ENCODE results near the gene SEC62.

Gene SEC62

DNA sequence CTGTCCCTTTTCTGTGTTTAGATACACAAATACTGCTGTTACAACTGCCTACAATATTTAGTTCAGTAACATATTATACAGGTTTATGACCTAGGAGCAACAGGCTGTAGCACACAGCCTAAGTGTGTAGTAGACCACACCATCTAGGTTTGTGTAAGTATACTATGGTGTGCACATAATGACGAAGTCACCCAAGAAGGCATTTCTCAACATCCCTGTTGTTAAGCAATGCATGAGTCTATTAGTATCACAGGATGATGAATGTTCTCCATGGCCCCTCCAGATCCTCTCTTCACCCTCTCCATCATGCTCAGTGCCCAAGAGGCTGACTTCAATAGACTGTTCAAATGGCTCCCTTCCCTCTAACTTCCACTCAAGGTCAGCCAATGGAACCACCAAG is 14.6 kb upstream of the SEC62 start:
- Mint-ChIP-seq H3K27me3 (peaks cover 49% of the 10 kb centered on the region), H3K4me3 (no peak overlapping the region), H3K9me3 (no peaks in the 10 kb centered on the region), H3K36me3 (ENCODE audit: insufficient read depth) (no peaks in the 10 kb centered on the region), H3K27ac (ENCODE audit: low read depth) (no peak overlapping the region), H3K4me1 (no peaks in the 10 kb centered on the region)
- ATAC-seq (replicated peaks; ENCODE audit: extremely low read depth, poor library complexity, severe bottlenecking) (no peak), DNase-seq (ENCODE audit: low spot score in 2 of 2) (no peak)

DNA sequence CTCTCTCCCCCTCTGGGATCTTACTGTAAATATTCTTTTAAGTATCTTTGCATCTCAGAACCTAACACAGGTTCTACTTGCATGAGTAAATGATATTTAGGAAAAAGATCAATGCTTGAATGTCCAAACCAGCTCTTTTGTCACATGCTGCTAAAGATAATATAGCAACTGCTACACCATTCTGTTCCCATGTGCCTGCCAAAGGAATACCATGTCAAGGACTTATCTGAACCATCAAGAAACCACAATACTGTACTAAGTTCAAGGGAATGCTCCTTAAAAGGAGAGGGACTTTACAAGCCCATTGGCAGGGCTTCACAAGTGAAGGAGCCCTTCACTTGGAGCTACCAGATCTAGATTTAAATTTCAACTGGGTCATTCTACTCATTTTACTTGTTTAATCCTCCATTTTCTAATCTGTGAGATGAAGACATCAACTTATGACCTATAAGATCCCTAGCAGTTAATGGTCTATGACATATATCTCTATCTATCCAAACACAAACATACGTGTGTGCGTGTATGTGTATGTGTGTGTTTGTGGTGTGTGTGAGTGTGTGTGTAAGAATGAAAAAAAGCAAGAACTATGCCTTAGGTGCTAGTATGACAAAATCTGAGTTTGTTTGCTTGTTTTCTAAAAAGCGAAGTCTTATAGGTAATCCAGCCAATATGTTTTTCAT is 13.0 kb upstream of the SEC62 start:
- no peak overlapping the region for H3K4me3 Mint-ChIP-seq
- no peak for DNase-seq (ENCODE audit: low spot score in 2 of 2)
- H3K27ac Mint-ChIP-seq (ENCODE audit: low read depth) = no peak overlapping the region

DNA sequence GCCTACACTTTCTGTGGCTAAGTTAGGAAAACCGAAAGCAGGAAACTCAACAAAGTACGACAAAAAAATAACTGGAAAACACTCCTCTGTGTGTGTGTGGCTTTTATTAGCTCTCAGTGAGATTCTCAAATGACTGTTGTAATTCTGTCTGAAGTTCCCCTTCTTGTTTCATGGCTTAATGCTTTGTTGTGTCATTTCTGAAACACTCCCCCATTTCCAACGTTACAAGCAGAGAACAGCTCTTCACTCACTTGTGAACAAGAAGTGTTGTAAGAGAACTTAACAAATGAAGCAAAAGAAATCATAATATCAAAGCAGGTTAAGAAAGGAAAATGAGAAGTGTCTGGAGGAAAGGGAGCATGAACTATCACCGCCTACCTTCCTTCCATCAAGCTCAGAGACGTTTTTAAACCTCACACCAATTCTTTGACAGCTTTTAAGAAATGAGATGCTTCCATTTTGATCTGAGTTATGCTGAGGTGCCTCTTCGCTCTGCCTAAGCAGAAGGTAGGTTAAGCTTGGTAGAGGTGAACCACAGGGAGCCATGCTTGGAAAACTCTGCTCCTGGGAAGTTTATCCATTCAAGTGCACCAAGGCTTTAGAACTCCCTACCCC is 12.4 kb upstream of the SEC62 start:
- Mint-ChIP-seq H3K9me3 (no peaks in the 10 kb centered on the region), H3K36me3 (ENCODE audit: insufficient read depth) (no peaks in the 10 kb centered on the region), H3K27me3 (peaks cover 61% of the 10 kb centered on the region), H3K4me1 (no peaks in the 10 kb centered on the region), H3K4me3 (no peak overlapping the region), H3K27ac (ENCODE audit: low read depth) (no peak overlapping the region)
- DNase-seq (ENCODE audit: low spot score in 2 of 2) (no peak), ATAC-seq (replicated peaks; ENCODE audit: extremely low read depth, poor library complexity, severe bottlenecking) (no peak)

More for the DNA sequence above, 13.0 kb upstream of the SEC62 start:
- no peak for ATAC-seq (replicated peaks; ENCODE audit: extremely low read depth, poor library complexity, severe bottlenecking)
- Mint-ChIP-seq H3K4me1 (no peaks in the 10 kb centered on the region), H3K36me3 (ENCODE audit: insufficient read depth) (no peaks in the 10 kb centered on the region), H3K9me3 (no peaks in the 10 kb centered on the region), H3K27me3 (peaks cover 54% of the 10 kb centered on the region)

DNA sequence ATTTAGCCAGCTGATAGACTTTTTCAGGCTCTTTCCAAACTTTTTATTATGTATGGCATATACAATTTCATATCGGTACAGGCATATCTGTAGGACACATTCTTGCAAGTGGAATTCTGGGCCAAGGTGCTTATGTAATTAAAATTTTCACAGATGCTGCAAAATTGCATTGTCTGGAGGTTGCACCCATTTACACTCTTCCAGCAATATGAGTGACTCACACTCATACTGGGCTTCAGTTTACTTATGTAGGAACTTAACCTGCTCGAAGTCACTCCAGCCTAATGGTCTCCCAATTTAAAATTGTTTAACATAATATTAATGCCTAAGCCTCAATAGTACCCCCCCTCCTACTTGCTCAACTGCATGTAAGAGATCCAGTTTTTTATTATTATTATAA is 11.2 kb upstream of the SEC62 start:
- Mint-ChIP-seq H3K4me1 (no peaks in the 10 kb centered on the region), H3K27ac (ENCODE audit: low read depth) (no peak overlapping the region)

DNA sequence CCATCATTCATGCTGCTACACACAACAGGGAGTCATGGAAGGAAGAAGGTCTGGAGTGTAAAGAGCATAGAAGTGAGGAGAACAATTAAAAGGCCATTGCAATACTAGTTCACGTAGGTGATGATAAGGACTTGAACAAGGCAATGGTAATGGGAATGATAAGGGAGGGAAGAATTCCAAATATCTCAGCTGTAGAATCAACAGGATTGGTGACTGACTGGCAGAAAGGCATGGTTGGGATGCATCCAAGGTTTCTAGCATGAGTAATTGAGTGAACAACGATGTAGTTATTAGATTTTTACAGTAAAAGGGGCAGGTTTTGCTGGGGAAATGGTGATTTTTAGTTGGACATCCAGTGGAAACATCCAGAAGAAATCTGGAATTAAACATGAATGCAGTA is 2.4 kb upstream of the SEC62 start:
- Mint-ChIP-seq H3K4me1 (peaks cover 29% of the 10 kb centered on the region), H3K27me3 (peaks cover 17% of the 10 kb centered on the region), H3K4me3 (no peak overlapping the region), H3K36me3 (ENCODE audit: insufficient read depth) (peaks cover 18% of the 10 kb centered on the region), H3K27ac (ENCODE audit: low read depth) (no peak overlapping the region), H3K9me3 (no peaks in the 10 kb centered on the region)
- ATAC-seq (replicated peaks; ENCODE audit: extremely low read depth, poor library complexity, severe bottlenecking) (no peak), DNase-seq (ENCODE audit: low spot score in 2 of 2) (no peak)

More for the DNA sequence above, 11.2 kb upstream of the SEC62 start:
- Mint-ChIP-seq H3K4me3 (no peak overlapping the region), H3K9me3 (no peaks in the 10 kb centered on the region), H3K36me3 (ENCODE audit: insufficient read depth) (no peaks in the 10 kb centered on the region), H3K27me3 (peaks cover 66% of the 10 kb centered on the region)
- ATAC-seq (replicated peaks; ENCODE audit: extremely low read depth, poor library complexity, severe bottlenecking) (no peak), DNase-seq (ENCODE audit: low spot score in 2 of 2) (no peak)

DNA sequence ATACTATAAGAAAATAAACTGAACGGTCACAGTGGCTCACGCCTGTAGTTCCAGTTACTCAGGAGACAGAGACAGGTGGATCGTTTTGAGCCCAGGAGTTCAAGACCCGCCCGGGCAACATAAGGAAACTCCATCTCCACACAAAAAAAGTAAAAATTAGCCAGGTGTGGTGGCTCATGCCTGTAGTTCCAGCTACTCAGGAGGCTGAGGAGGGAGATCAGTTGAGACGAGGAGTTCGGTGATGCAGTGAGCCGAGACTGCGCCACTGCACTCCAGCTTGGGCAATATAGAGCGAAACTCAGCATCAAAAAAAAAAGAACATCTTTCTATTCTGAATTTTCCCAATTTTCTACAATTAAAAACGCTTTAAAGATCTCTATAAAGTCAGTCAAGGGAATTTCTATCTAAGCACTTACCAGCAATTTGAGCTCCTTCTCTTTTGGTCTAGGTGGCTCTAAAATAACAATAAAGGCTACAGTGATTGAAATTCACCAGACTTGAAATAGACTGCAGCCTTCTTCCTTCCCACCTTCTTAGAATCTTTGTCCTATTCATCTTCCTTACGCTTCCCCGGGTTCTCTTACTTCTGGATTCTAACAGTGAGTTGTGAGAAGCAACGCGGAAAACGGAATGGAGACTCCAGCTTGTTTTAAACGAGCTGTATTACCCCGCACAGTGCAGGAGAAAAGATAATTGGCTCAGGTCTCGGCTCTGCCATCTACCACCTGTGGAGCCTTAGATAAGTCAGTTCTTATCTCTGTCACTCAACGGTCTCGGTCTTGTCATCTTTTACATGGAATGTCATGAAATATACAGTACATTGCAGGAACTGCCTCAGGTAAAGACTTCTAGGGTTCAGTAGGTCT is 812 bp upstream of the SEC62 start:
- ATAC-seq (replicated peaks; ENCODE audit: extremely low read depth, poor library complexity, severe bottlenecking) = no peak
- DNase-seq (ENCODE audit: low spot score in 2 of 2) = peak in 1 of 2 donors; percentile 15
- peaks cover 18% of the 10 kb centered on the region for H3K36me3 Mint-ChIP-seq (ENCODE audit: insufficient read depth)
- H3K27ac Mint-ChIP-seq (ENCODE audit: low read depth) = peak overlapping the region; percentile 99
- H3K9me3 Mint-ChIP-seq = no peaks in the 10 kb centered on the region
- peaks cover 8% of the 10 kb centered on the region for H3K27me3 Mint-ChIP-seq
- peak overlapping the region; percentile 97 for H3K4me3 Mint-ChIP-seq
- peaks cover 43% of the 10 kb centered on the region for H3K4me1 Mint-ChIP-seq

DNA sequence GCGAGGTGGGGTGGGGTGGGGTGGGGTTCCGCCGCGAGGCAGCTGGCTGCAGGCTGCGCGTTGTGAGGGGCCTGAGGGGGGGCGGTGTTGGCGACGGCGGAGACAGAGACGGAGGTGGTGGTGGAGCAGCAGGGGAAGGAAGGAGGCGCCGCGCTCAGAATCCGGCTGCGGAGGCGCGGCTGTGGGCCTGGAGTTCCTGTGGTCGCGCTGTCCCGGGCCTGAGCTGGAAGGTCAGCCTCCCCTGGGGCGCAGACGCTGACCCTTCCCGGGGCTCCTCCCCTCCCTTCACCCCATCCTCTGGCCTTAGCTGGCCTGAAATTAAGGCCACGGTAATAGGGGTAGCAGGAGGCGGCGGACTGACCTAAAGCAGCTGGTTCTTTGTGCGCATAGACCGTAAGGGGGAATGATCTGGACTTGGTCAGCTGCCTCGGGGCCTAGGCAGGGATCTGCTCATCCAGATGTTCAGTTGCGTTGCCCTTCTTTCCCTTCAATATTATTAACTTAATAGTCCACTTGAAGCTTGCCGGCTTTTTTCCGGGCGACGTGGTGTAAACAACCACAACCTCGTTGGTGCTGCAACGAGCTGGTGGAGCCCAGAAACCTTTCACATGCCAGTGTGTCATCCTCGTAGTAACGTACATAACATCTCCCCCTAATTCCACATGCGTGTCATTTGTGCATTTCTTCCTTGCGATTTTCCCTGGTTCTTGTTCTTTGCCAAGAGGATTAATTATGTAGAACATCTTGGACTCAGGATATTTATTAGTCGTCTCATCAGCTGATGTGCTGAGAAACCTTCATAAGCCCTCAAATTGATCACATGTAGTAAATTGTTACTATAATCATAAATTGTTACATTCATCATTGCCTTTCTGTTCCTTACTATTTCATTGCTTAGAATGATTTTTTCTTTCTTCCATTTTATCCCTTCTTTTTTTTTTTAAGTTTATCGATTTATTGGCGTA is 626 bp downstream of the SEC62 start:
- peaks cover 19% of the 10 kb centered on the region for H3K36me3 Mint-ChIP-seq (ENCODE audit: insufficient read depth)

DNA sequence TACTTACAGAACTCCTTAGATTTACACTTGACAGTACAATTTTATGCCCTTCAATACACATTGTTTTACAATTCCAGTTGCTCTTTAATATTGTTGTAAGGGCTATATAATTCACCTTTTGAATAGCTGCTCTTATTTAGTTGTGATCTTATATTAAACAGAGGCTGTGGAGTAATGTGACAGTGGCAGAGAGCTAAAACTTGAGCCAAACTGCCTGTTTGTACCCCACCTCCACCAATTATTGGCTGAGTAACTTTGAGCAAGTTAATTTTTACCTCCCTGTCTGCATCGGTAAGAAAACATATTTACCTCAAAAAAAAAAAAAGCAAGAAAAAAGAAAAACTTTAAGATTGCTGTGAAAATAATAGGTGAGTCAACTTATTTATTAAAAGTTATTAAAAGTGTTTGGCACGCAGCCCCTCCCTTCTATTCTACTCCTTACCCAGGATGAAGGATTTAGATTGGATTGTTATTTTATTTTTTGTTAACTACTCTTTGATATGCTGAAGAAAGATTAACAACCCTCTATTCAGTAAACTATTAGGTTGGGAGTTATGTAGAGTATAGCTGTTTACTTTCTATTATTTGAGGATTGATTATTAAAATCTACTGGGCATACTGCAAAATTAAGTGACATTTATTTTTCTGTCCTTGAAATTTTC is 1.7 kb downstream of the SEC62 start:
- Mint-ChIP-seq H3K36me3 (ENCODE audit: insufficient read depth) (peaks cover 21% of the 10 kb centered on the region), H3K9me3 (no peaks in the 10 kb centered on the region), H3K27ac (ENCODE audit: low read depth) (peak overlapping the region; percentile 99), H3K4me1 (peaks cover 54% of the 10 kb centered on the region), H3K4me3 (peak overlapping the region; percentile 97), H3K27me3 (no peaks in the 10 kb centered on the region)
- no peak for ATAC-seq (replicated peaks; ENCODE audit: extremely low read depth, poor library complexity, severe bottlenecking)
- no peak for DNase-seq (ENCODE audit: low spot score in 2 of 2)

More for the DNA sequence above, 626 bp downstream of the SEC62 start:
- Mint-ChIP-seq H3K27ac (ENCODE audit: low read depth) (peak overlapping the region; percentile 99), H3K4me3 (peak overlapping the region; percentile 97), H3K4me1 (peaks cover 51% of the 10 kb centered on the region), H3K27me3 (no peaks in the 10 kb centered on the region), H3K9me3 (no peaks in the 10 kb centered on the region)
- DNase-seq (ENCODE audit: low spot score in 2 of 2) (peak; percentile 22 to 34), ATAC-seq (replicated peaks; ENCODE audit: extremely low read depth, poor library complexity, severe bottlenecking) (peak; percentile 82)

DNA sequence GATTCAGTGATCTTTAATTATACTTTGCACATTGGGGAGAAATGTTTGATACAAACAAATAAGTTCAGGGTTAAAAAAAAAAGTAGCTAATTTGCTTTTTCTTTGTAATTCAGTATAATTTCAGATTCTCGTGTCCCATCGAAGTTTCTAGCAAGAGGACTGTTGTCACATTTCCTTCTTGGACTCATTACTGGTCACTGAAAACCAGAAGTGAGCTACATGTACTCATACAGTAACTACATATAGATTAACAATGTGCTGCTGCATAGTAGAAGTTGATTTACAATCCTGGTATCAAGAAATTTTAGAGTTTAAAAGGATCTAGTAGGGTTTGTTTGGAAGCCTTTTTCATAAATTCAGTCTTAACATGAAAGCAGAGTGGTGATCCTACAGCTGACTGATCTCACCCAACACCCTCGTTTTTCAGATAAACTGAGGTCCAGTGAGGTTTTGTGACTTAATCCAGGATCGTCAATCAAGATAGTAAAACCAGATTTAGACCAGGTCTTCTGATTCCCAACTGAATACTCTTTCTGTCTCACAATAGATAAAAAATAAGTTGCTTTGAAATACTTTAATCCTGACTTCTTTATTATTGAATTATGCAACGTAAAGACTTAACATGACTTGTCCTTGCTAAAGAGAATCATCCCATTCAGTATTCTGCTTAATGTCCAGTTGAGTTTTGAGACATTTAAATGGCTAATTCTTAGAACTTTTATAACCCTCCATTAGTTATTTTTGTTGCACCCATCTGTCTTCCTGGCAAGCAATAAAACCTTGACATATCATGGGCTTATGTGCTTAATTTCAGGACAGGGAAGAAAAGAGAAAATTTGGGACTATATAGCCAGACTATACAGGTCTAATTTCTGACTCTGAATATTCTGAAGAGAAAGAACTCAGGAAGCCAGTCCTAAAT is 2.8 kb downstream of the SEC62 start:
- DNase-seq (ENCODE audit: low spot score in 2 of 2) = no peak
- H3K9me3 Mint-ChIP-seq = no peaks in the 10 kb centered on the region
- peaks cover 59% of the 10 kb centered on the region for H3K4me1 Mint-ChIP-seq
- H3K36me3 Mint-ChIP-seq (ENCODE audit: insufficient read depth) = peaks cover 24% of the 10 kb centered on the region
- no peak for ATAC-seq (replicated peaks; ENCODE audit: extremely low read depth, poor library complexity, severe bottlenecking)
- no peaks in the 10 kb centered on the region for H3K27me3 Mint-ChIP-seq
- peak overlapping the region; percentile 99 for H3K27ac Mint-ChIP-seq (ENCODE audit: low read depth)
- H3K4me3 Mint-ChIP-seq = no peak overlapping the region

DNA sequence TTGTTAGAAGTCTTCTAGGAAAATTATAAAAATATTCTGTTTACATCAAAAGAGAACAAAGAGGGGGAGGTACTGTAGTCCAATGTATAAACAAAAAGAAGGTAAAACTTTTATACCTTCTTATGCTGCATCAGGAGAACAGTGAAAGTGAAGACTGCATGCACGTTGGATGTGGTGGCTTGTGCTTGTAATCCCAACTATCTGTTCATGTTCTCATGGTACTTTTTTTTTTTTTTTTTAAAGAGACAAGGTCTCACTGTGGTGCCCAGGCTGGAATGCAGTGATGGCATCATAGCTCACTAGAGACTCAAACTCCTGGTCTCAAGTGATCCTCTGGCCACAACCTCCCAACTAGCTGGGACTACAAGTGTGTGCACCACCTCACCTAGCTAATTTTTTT is 4.2 kb downstream of the SEC62 start:
- H3K4me3 Mint-ChIP-seq = no peak overlapping the region
- no peaks in the 10 kb centered on the region for H3K9me3 Mint-ChIP-seq
- H3K27me3 Mint-ChIP-seq = no peaks in the 10 kb centered on the region
- H3K27ac Mint-ChIP-seq (ENCODE audit: low read depth) = no peak overlapping the region
- peaks cover 60% of the 10 kb centered on the region for H3K4me1 Mint-ChIP-seq
- peaks cover 28% of the 10 kb centered on the region for H3K36me3 Mint-ChIP-seq (ENCODE audit: insufficient read depth)
- ATAC-seq (replicated peaks; ENCODE audit: extremely low read depth, poor library complexity, severe bottlenecking) (no peak), DNase-seq (ENCODE audit: low spot score in 2 of 2) (no peak)

DNA sequence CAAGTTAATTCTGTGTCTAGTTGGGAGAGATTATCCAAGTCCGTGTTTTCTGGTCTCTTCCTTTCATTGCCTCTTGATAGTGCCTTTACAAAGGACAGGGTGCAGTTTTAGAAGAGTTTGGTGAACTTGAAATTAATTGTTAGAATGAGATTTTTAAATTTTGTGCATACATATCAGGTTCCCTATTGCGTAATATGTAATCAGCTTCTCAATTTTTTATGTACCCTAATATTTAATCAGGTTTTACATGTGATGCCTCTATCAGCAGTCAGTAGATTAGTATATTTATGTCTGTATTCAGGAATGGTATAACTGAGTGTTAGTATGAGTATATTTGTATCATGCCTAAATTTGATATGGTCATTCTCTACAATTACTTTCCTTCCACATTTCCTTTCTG is 4.9 kb downstream of the SEC62 start:
- no peak overlapping the region for H3K27ac Mint-ChIP-seq (ENCODE audit: low read depth)
- no peak overlapping the region for H3K4me3 Mint-ChIP-seq
- H3K9me3 Mint-ChIP-seq = no peaks in the 10 kb centered on the region
- H3K4me1 Mint-ChIP-seq = peaks cover 59% of the 10 kb centered on the region
- DNase-seq (ENCODE audit: low spot score in 2 of 2) (no peak), ATAC-seq (replicated peaks; ENCODE audit: extremely low read depth, poor library complexity, severe bottlenecking) (no peak)
- peaks cover 33% of the 10 kb centered on the region for H3K36me3 Mint-ChIP-seq (ENCODE audit: insufficient read depth)
- no peaks in the 10 kb centered on the region for H3K27me3 Mint-ChIP-seq
